GM12875 (cell line): ENCODE data around the gene UNC119.

Experiments used
- H3K4me3 ChIP-seq: one replicate; pipeline ENCODE4 v1.5.1; 2011; ENCODE audit warnings: low read depth, low read length, control low read depth
- TF ChIP-seq, protein P1 (sequence below): IDR thresholded peaks from 2 replicates; pipeline ENCODE4 v1.5.1; 2011; ENCODE audit warnings: low read depth, mild to moderate bottlenecking, control low read depth, inconsistent platforms, low read length, moderate library complexity, borderline replicate concordance; ENCODE audit not compliant: insufficient read depth

UNC119 gene

DNA sequence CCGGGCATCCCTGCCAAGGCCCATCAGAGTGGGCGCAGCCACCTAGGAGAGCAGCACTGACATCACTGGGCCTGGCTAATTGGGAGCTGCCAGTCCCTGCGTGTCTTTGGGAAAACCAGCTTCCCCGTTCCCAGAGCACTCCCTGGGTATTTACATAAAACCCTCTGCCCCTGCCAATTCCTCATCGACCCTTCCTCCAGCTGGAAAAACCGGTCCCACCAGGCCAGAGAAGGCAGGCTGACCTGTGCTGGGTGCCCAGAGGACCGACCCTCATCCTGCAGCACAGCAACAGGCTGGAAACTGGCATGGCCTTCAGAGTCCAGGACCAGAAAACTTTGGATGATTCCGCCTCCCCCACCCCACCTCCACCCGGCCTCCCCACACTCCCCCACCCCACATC, 54.5 kb downstream of the UNC119 start:
- no peak overlapping the region for H3K4me3 ChIP-seq
- TF ChIP-seq, protein P1, sequence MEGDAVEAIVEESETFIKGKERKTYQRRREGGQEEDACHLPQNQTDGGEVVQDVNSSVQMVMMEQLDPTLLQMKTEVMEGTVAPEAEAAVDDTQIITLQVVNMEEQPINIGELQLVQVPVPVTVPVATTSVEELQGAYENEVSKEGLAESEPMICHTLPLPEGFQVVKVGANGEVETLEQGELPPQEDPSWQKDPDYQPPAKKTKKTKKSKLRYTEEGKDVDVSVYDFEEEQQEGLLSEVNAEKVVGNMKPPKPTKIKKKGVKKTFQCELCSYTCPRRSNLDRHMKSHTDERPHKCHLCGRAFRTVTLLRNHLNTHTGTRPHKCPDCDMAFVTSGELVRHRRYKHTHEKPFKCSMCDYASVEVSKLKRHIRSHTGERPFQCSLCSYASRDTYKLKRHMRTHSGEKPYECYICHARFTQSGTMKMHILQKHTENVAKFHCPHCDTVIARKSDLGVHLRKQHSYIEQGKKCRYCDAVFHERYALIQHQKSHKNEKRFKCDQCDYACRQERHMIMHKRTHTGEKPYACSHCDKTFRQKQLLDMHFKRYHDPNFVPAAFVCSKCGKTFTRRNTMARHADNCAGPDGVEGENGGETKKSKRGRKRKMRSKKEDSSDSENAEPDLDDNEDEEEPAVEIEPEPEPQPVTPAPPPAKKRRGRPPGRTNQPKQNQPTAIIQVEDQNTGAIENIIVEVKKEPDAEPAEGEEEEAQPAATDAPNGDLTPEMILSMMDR, result no peak
